Right lobe of liver (tissue), 4 donors: ENCODE data around the gene ITGA11.

Experiments used
- CTCF ChIP-seq, 4 donors: fragments of 200-600 bp in 3 of 4; fragments of 450-650 bp in 1 of 4; IDR thresholded peaks; one replicate each; pipeline versions ENCODE4 v1.5.1 to v1.8.0; 2016 to 2022; ENCODE audit warnings: antibody characterized with exemption in 4 of 4, mild to moderate bottlenecking in 2 of 4
- POLR2A ChIP-seq: fragments of 450-650 bp; IDR thresholded peaks from one replicate; pipeline ENCODE4 v1.6.1; 2017; ENCODE audit warnings: antibody characterized with exemption, mild to moderate bottlenecking
- donor health status: DM: no; HTN: no; CAD: no.
- donor health status: DM: no; HTN: no; CAD: no.
- donor health status: DM: no; HTN: yes; CAD: no.

GRCh38 chr15:68407141-68407885, 24.6 kb downstream of the ITGA11 start:
- TF ChIP-seq CTCF (IDR thresholded peaks at IDR 0.05) (no peak), POLR2A (no peak)
